Measurements from ENCODE around the gene TAC4.

- no peak for TF ChIP-seq ZNF761 (CRISPR knock-in tag; conservative IDR thresholded peaks at IDR 0.05)
- TF ChIP-seq, protein P1, sequence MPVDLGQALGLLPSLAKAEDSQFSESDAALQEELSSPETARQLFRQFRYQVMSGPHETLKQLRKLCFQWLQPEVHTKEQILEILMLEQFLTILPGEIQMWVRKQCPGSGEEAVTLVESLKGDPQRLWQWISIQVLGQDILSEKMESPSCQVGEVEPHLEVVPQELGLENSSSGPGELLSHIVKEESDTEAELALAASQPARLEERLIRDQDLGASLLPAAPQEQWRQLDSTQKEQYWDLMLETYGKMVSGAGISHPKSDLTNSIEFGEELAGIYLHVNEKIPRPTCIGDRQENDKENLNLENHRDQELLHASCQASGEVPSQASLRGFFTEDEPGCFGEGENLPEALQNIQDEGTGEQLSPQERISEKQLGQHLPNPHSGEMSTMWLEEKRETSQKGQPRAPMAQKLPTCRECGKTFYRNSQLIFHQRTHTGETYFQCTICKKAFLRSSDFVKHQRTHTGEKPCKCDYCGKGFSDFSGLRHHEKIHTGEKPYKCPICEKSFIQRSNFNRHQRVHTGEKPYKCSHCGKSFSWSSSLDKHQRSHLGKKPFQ (CRISPR knock-in tag; IDR thresholded peaks at IDR 0.05; ENCODE audit: insufficient replicate concordance) = no peak
- no peak for TF ChIP-seq RNF2 (conservative IDR thresholded peaks at IDR 0.05; ENCODE audit: low read depth)
- TF ChIP-seq, protein P2, sequence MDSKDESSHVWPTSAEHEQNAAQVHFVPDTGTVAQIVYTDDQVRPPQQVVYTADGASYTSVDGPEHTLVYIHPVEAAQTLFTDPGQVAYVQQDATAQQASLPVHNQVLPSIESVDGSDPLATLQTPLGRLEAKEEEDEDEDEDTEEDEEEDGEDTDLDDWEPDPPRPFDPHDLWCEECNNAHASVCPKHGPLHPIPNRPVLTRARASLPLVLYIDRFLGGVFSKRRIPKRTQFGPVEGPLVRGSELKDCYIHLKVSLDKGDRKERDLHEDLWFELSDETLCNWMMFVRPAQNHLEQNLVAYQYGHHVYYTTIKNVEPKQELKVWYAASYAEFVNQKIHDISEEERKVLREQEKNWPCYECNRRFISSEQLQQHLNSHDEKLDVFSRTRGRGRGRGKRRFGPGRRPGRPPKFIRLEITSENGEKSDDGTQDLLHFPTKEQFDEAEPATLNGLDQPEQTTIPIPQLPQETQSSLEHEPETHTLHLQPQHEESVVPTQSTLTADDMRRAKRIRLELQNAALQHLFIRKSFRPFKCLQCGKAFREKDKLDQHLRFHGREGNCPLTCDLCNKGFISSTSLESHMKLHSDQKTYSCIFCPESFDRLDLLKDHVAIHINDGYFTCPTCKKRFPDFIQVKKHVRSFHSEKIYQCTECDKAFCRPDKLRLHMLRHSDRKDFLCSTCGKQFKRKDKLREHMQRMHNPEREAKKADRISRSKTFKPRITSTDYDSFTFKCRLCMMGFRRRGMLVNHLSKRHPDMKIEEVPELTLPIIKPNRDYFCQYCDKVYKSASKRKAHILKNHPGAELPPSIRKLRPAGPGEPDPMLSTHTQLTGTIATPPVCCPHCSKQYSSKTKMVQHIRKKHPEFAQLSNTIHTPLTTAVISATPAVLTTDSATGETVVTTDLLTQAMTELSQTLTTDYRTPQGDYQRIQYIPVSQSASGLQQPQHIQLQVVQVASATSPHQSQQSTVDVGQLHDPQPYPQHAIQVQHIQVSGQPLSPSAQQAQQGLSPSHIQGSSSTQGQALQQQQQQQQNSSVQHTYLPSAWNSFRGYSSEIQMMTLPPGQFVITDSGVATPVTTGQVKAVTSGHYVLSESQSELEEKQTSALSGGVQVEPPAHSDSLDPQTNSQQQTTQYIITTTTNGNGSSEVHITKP (CRISPR knock-in tag; IDR thresholded peaks at IDR 0.05; ENCODE audit: low read depth) = no peak
- TF ChIP-seq CBFB (CRISPR knock-in tag; IDR thresholded peaks at IDR 0.05) = no peak
- TF ChIP-seq, protein P3, sequence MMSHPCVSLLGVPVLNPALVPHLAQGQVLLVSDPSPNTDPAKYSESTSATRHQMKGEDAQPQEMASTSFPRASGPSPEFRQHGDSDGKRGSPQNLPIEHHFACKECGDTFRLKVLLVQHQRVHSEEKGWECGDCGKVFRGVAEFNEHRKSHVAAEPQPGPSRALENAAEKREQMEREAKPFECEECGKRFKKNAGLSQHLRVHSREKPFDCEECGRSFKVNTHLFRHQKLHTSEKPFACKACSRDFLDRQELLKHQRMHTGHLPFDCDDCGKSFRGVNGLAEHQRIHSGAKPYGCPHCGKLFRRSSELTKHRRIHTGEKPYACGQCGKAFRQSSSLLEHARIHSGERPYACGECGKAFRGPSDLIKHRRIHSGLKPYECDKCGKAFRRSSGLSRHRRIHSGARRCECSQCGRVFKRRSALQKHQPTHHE (CRISPR knock-in tag; IDR thresholded peaks at IDR 0.05; ENCODE audit: borderline replicate concordance) = no peak
- no peak for TF ChIP-seq RAD51 (IDR thresholded peaks at IDR 0.05; ENCODE audit: borderline replicate concordance)
- no peak for TF ChIP-seq MXI1 (IDR thresholded peaks at IDR 0.05; ENCODE audit: borderline replicate concordance, low read depth, low read length)
These were observed 38.8 kb downstream of the TAC4 start for GRCh38 chr17:49809056-49809455.

Data from HepG2 (cell line).